HG03139 (cell line): ENCODE measurements around the gene GRIN2A.

Experiments
- ATAC-seq: cut with Tn5 transposase; IDR thresholded peaks from one replicate; pipeline ENCODE4 v1.9.1; 2021; ENCODE audit not compliant: unreplicated experiment

The GRIN2A gene

GRCh38 chr16:9837481-9837880, 344.7 kb downstream of the GRIN2A start:
- ATAC-seq = no peak

GRCh38 chr16:9836118-9836736, 346.0 kb downstream of the GRIN2A start:
- no peak for ATAC-seq

DNA sequence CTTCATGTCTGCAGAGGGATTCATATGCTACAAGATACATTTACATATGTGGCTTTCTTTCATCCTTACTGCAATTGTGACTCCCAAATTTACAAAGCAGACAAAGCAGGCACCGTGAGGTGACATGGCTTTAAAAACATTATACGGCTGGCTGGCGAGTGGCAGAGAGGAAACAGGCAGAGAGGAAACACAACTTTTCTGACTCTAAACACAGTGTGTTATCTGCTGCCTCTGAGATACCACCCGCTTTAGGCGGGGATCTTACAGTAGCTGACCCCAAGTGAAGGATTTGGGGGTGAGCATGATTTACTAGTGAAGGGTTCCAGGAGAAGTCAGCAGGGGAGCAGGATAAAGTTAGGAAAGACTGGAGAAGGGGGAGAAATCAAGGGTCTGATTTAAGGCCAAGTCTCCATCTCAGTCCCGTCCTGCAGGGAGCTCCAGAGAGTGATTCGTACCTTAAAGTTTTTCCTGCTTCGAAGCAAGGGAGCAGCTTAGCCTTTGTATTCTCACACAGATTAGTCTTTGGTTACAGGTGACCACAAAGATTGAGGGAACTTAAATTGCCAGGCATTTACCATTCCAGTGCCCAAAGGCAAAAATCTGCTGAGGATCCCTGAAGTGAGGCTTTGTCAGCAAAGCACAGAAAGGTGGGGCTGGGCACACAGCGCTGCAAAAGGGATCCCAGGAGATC, 355.0 kb downstream of the GRIN2A start:
- ATAC-seq = no peak

DNA sequence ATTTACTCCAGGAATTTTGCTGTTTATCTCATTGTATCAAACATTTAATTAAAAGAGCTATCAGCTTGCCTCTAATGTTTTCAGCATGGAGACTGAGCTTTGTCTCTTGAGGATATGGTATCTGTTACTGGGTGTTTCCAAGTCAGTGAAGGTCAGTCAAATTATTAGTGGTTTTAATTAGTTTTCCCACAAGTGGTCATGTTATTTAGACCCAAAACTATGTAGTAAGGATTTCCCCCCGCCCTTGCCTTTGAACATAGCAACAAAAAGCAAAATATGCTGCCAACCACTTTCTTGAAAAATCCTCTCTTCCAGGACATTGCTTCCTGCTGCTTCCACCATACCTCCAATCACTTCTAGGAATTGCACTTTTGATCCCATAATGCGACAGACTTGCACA, 355.6 kb downstream of the GRIN2A start:
- no peak for ATAC-seq

DNA sequence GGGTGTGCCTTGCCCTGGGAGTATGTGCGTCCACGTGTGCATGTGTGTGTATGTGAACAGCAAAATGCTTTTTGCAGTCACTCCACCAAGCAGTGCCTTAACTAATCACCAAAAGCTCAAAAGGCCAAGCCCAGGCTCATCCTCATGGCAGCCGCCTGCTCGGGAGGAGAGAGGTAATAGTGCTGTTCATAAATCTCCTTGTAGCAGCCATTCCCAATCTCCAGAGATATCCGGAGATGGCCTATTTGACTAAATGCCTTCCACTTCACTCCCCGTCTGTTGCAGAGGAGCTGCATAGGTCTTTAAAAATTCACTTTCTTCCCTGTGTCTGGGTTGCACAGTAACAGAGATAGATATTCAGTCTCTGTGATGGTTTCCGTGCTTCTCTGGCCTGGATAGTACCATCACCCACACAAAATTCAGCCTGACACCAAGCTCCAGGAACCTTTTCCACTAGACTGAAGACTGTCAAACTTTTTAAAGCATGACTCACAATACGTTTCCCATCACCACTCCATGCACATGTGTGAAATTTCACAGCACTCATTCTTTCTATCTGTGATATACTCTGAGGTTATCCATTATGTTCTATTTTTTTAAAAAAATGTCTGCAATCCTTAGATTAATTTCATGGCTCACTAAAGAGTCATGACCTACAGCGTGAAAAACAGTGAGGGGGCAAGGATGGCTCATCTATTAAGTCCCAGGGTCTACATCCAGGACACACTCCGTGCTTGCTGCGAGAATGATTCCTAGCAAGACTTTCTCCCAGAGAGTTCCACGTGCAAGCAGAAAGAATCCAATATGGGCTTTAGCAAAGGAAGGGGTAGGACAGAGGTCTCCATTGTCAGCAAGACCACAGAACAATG, 357.8 kb downstream of the GRIN2A start:
- no peak for ATAC-seq

- no peak for ATAC-seq
Observed at GRCh38 chr16:9823510-9823909, 358.7 kb downstream of the GRIN2A start.

DNA sequence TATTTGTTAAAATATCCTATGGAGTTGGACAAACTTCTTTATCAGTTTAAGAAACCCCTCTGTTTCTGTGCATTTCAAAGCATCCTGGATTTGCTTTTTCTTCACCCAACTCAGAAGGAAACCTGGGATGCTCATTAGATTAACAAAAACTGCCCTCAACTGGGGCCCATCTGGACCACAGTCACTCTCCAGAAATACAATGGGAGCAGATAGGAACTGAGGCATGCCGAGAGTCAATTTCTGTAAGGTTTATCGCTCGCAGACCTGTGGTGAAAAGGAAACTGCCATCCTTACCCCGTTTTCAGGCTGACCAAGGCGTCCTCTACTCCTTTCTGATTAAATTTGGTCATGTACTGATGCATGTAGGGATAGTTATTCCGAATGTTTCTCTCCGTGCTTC, 360.3 kb downstream of the GRIN2A start:
- ATAC-seq = no peak

DNA sequence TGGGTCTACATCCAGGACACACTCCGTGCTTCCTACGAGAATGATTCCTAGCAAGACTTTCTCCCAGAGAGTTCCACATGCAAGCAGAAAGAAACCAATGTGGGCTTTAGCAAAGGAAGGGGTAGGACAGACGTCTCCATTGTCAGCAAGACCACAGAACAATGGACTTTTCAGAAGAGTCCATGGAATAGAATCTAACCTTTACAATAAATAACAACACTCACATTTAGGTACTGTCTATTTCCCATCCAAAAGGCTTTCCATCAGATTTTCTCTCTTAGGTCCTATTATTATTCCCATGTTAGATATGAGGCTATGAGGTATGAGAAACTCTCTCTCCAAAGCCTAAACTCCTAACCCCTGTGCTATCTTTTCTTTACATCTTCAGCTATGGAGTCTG, 360.9 kb downstream of the GRIN2A start:
- ATAC-seq = no peak

GRCh38 chr16:9820476-9821246, 361.6 kb downstream of the GRIN2A start:
- no peak for ATAC-seq

DNA sequence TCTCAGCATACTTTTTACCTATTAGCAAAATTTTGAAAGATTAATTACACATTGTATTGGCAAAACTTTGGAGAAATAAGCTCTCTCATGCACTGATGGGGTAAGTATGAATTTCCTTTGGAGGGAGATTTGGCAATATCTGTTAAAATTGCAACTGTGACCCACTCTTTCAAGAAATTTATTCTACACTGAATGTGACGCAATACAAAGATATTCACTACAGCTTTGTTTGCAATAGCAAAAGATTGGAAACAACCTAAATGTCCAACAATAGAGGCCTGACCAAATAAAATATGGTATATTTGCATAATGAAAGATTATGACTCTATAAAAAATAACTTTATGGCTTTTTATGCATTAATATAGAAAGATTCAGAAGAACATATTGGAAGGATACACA, 363.5 kb downstream of the GRIN2A start:
- no peak for ATAC-seq

DNA sequence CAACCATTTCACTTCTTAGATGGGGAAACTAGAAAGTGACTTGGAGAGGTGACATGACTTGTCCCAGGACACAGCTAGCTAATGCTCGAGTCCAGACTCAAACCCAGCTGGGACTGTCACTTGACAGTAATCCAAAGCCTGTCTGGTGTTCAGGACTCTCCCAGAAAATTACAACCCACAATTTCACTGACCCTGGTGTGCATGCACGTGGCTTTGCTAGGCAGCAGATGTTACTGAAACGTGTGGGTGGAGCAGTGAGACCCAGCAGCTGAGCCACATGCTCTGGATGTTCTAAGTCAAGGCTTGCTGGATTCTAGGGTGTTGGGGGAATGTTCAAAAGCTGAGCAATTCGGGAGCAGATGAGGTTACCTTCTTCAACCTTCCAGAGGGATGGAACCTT, 364.6 kb downstream of the GRIN2A start:
- ATAC-seq = no peak

GRCh38 chr16:9816644-9817043, 365.6 kb downstream of the GRIN2A start:
- ATAC-seq = no peak

DNA sequence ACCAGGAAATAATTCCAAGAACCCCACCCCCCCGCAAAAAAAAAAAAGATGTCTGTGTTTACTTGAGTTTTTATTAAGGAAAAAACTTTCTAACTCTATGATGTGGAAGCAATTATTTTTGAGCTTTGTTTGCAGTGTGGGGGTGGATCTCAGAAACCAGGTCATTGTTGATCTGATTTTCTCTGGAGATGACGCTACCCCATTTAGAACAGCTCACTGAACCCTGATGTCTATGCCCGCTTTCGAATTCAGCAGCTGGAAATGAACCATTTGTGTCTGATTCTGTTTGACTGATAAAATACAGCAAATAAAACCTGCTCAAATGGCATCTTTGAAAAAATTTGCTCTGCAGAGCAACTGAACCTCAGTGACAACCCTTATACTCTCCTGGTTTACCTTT, 368.6 kb downstream of the GRIN2A start:
- no peak for ATAC-seq

DNA sequence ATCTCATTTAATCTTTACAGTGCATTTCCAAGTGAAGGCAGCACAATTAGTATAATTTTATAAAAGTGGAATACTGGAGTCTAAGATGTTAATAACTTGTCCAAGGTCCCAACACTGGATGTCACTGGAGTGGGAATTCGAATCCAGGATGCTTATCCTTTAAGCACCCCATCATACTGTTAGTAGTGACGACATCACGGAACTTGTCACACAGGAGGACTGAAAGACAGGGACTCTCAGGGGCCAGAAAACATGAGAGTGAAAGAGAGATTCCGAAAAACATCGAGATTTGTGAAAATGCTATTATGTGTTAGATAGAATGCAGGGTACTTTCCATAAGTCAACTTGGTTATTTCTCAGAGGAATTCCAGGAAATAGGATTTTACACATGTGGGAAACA, 374.0 kb downstream of the GRIN2A start:
- no peak for ATAC-seq

GRCh38 chr16:9807302-9807701, 374.9 kb downstream of the GRIN2A start:
- no peak for ATAC-seq

- ATAC-seq = no peak
Observed at GRCh38 chr16:9805109-9805508, 377.1 kb downstream of the GRIN2A start.

- ATAC-seq = no peak
Observed at GRCh38 chr16:9802160-9802559, 380.1 kb downstream of the GRIN2A start.

- ATAC-seq = no peak
Observed at GRCh38 chr16:9801651-9802050, 380.6 kb downstream of the GRIN2A start.

DNA sequence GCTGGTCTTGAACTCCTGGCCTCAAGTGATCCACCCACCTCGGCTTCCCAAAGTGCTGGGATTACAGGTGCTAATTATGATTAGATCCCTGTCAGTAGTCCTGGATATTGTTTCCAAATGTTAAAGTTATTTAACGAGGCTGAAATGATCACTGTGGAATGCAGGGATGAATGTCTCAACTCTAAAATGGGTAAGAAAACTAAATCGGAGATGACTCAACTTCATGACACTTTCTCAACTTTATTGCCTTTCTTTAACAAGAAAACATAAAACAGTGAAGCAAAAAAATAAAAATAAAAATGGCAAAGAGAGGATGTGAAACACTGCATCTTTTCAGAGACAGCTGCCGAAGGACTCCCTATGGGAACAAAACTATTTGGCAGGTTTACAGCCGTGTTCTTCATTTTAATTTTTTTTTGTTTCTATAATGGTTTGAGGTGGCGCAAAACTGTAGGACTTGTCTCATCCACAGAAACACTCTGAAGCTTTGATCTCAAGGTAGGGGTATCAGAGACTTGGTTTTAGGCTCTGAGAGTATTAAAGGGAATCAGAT, 382.0 kb downstream of the GRIN2A start:
- no peak for ATAC-seq

GRCh38 chr16:9798952-9799580, 383.2 kb downstream of the GRIN2A start:
- ATAC-seq = no peak

DNA sequence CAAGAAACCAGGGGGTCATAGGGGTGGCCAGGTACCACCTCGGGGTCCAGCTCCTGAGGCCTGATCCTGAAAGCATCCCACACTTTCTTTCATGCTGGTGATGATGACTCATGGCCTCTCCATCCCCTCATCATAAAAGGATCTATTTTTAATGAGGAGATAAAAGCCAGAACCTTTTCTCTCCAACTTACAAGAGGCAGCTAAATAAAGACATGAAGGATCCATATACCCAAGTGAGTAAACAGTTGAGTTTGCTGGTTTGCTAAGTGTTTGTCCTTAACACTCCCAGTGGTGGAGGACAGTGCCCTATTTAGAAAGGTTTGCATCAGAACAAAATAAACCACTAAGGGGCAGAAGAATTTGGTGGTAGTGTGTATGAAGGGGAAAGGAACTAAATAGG, 383.8 kb downstream of the GRIN2A start:
- ATAC-seq = no peak
